Lower leg skin (tissue), 4 donors: ENCODE results near the gene ARFRP1. TPM values are rescaled to one million over a fixed set of nuclear protein-coding genes. Genes with fewer than 3 reads are reported as not detected.

Experiments
- DNase-seq, 2 donors: peaks; one replicate each; pipeline ENCODE4 v3.0.0-alpha.2; 2019; ENCODE audit warnings: low spot score in 2 of 2
- H3K4me3 ChIP-seq: fragments of 200-600 bp; sonication (generic); 2 replicates; pipeline ENCODE4 v1.5.1; 2017; ENCODE audit warnings: mild to moderate bottlenecking, low read depth; ENCODE audit not compliant: poor library complexity, severe bottlenecking
- CTCF ChIP-seq, 3 donors: fragments of 450-650 bp; IDR thresholded peaks; one replicate each; pipeline ENCODE4 v1.5.1; 2016; ENCODE audit warnings: antibody characterized with exemption in 3 of 3, mild to moderate bottlenecking in 3 of 3, moderate library complexity in 2 of 3
- POLR2A ChIP-seq, 2 donors: fragments of 450-650 bp; IDR thresholded peaks; one replicate each; pipeline ENCODE4 v1.6.1; 2016 to 2017; ENCODE audit warnings: antibody characterized with exemption in 2 of 2, mild to moderate bottlenecking in 1 of 2, moderate library complexity in 1 of 2
- WGBS, 2 donors: methylation state at CpG; one replicate each; pipeline ENCODE4 v1.1.5; 2018; 5-methylcytosine and 5-hydroxymethylcytosine counted together
- intact Hi-C: fragments of 100-400 bp; cut with DNase I; formaldehyde crosslinking; loops from one replicate; pipeline ENCODE4 v1.15.0; 2023; ENCODE audit warnings: low total_unique reads
- total RNA-seq, 4 donors: library from RNA; depleted of rRNA; stranded (reverse); fragments of >200 nt; gene quantifications; one replicate each; pipeline ENCODE4 v1.1.0, GENCODE V29; 2016

ARFRP1 gene
- total RNA-seq, 4 donors from 2014 or later, result 20.7 to 42.6 (median 34.7) TPM

- DNase-seq, result no peak
- 92 to 95% methylated on average over 11 of the region's 11 CpGs for WGBS, 2 donors
- TF ChIP-seq CTCF (IDR thresholded peaks at IDR 0.05) (no peak), POLR2A (IDR thresholded peaks at IDR 0.05) (no peak)
- no peak overlapping the region for H3K4me3 ChIP-seq
- intact Hi-C loops, result no loop called here
These were observed 41.1 kb upstream of the ARFRP1 start for GRCh38 chr20:63748934-63749270.

GRCh38 chr20:63748070-63748933, 40.5 kb upstream of the ARFRP1 start:
- intact Hi-C loops, result no loop called here
- no peak overlapping the region for H3K4me3 ChIP-seq
- TF ChIP-seq CTCF (IDR thresholded peaks at IDR 0.05) (no peak), POLR2A (IDR thresholded peaks at IDR 0.05) (no peak)
- no peak for DNase-seq
- 81 to 85% methylated on average over 16 of the region's 20 CpGs for WGBS, 2 donors

- intact Hi-C loops, result no loop called here
- TF ChIP-seq POLR2A (IDR thresholded peaks at IDR 0.05) (no peak), CTCF (IDR thresholded peaks at IDR 0.05) (no peak)
- no peak for DNase-seq
- no peak overlapping the region for H3K4me3 ChIP-seq
- 68 to 84% methylated on average over 5 to 13 of the region's 13 CpGs for WGBS, 2 donors
These were observed 39.9 kb upstream of the ARFRP1 start for GRCh38 chr20:63747622-63748069.

- WGBS, 2 donors, result 94% methylated on average over 21 to 36 of the region's 47 CpGs
- TF ChIP-seq CTCF (IDR thresholded peaks at IDR 0.05), result no peak
- TF ChIP-seq POLR2A (IDR thresholded peaks at IDR 0.05), result no peak
- no peak for DNase-seq
- H3K4me3 ChIP-seq, result no peak overlapping the region
- intact Hi-C loops, result no loop called here
These were observed 39.1 kb upstream of the ARFRP1 start for GRCh38 chr20:63746751-63747315.

- WGBS, 2 donors, result 84 to 85% methylated on average over 17 to 26 of the region's 26 CpGs
- H3K4me3 ChIP-seq, result no peak overlapping the region
- TF ChIP-seq POLR2A (IDR thresholded peaks at IDR 0.05), result no peak
- no peak for TF ChIP-seq CTCF (IDR thresholded peaks at IDR 0.05)
- no peak for DNase-seq
- intact Hi-C loops, result no loop called here
These were observed 38.4 kb upstream of the ARFRP1 start for GRCh38 chr20:63745961-63746731.
